HuH-7.5 (cell line): Measurements from ENCODE around the gene MAGOHB.
"Not testable (repeated sequence)": the region's sequence is repeated elsewhere in the genome, so short reads cannot be mapped to it uniquely, and the experiment has no call there.

Source experiments
- DNase-seq: peaks from one replicate; pipeline ENCODE4 v3.0.0; 2011; ENCODE audit warnings: low spot score

MAGOHB gene

DNA sequence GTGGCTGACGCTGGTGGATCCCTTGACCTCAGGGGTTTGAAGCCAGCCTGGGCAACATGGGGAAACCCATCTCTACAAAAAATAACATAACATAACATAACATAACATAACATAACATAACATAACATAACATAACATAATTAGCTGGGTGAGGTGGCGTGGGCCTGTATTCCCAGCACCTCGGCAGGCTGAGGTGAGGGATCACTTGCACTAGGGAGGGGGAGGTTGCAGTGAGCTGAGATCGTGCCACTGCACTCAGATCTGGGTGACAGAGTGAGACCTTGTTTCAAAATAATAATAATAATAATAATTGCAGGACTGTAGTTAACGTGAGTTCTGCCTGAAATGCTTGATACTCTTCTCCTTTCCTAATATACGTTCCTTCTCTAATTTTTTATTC lies 1.3 kb downstream of the MAGOHB start:
- DNase-seq = no peak

DNA sequence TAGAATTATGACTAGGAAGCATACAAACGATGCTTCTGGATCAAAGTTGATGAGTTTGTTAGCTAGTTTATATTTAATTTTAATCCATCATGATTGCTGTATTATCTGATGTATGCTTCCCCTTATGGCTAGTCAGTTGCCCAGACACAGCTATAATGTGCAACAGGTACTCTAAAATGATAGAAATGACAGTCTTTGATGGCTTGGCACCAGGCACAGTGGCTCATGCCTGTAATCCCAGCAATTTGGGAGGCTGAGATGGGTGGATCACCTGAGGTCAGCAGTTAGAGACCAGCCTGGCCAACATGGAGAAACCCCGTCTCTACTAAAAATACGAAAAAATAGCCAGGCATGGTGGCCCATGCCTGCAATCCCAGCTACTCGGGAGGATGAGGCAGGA lies 2.2 kb downstream of the MAGOHB start:
- not testable (repeated sequence) for DNase-seq

DNA sequence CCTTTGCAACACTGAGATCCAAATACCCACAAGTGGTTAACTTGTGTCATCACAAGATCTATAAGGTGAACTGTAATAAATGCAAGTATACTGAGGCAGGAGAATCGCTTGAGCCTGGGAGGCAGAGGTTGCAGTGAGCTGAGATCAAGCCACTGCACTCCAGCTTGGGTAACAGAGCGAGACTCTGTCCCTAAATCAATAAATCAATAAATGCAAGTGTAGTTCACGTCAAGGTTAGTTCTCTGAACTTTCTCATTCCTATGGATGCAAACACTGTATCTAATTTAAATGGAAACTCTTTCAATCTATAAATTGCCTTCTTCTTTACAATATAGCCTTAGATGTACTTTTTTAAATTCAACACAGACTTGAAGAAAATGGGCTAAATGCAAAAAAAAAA lies 3.2 kb downstream of the MAGOHB start:
- DNase-seq = no peak

DNA sequence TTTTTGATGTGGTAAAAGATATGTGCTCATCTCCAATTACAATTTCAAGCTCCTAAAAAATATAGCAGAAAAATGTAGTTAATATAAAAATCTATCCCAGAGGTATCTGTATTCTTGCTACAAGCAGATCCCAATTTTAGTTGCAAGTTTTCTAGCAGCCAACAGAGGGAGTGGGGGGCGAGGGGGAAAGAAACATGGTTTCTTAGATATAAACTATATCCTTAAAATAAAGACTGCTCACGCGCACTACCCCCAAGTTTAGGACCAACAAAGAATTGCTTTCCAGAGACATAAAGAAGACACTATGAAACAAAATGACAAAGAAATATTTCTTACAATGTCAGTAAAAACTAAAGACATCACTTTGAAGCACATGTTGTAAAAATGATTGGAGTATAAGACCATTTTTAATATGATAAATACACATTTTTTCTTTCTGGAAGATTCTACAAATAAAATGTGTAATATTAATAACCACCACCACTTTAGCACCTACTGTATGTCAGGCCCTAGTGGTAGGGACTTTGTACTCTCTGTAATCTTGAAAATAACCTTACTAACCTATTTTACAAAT lies 5.4 kb downstream of the MAGOHB start:
- DNase-seq = no peak

DNA sequence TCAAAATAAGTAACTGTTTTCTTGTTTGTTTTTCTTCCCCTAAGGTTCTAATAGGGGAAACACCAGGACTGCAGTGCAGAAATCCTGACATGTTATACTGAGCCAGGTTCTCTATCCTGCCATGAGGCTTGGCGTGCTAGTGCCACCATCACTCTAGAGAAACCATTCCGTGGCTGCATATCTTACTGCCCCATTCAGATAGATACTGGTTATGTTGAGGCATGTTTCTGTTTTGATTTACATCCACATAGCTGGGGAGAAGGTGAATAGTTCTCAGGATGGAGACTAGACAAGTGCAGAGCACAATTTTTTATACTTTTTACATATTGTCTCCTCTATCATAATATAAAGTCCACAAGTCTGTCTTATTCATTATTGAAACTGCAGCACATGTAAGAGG lies 11.5 kb downstream of the MAGOHB start:
- DNase-seq = no peak

DNA sequence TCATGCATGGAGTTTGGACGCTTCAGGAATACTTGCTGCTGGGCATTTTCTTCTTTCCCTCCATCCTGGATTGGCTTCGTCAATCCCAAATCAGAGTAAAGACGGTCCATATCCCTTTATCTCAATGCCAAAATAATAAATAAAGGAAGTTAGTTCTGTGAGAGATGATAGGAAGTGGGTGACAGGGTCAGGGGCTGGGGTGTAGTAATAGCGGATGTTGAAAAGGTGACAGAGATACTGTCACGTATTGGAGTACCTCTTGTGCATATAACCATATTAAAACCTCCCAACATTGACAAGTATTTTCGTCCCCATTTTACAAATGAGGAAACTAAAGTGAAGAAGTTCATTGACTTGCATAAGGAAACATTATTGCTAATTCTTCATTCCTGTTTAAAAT lies 12.4 kb downstream of the MAGOHB start:
- DNase-seq = no peak

DNA sequence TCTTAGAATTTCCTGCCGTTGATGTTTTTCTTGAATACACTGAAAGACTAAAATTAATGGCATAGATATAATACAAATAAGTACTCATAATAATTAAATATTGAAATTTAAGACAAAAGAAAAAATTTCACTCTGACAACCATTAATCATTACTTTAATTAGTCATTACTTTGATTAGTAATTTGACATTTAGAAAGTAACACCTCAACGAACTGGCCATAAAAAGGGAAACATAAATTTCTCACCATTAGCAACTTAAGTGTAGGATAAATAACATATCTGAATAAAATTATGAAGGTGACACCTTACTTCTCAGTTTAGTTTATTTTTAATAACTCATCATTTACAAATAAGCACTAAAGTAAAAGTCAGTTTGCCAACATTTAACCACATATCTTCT lies 17.5 kb downstream of the MAGOHB start:
- DNase-seq = no peak

DNA sequence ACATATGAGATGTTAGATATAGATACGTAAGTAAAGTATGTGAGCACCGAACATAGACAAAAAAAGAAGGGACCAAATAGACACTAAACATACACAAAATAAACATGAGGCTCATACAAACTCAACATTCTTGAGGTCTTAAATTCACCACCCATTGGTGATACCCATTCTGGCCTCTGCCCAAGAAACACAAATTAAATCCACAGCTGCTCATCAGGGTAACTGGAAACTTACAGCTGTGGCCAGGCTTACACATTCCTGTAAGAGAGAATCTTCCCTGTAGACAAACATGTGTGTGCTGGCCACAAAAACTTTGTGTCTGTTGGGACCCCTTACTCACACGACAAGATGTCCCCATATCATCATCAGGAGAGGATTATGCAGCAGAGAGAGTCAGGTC lies 22.4 kb downstream of the MAGOHB start:
- no peak for DNase-seq

DNA sequence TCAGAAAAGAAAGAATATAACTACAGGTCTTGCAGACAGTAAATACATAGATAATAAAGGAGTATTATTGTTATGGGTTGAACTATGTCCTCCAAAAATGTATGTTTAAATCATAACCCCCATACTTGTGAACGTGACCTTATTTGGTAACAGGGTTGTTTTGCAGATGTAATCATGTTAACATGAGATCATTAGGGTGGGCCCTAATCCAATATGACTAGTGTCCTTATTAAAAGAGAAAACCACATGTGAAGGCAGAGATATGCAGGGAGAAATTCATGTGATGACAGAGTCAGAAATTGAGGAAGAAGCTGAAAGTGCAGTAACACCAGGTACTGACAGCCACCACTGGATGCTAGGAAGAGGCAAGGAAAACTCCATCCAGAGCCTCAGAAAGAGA lies 29.0 kb downstream of the MAGOHB start:
- no peak for DNase-seq

DNA sequence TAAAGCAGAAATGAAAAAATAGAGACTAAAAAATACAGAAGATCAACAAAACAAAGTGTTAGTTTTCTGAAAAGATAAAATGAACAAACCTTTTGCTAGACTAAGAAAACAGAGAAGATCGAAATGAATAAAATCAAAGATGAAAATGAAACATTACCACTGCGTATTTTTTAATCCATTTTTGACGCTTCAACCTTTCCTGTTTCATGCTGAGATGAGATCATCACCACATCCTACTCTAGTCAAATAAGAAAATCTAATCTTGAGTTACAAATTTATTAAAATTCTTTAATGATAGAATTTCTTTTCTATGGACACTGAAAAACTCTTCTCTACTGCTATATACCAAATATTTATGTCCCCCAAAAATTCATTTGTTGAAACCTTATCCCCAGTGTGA lies 30.7 kb downstream of the MAGOHB start:
- no peak for DNase-seq

DNA sequence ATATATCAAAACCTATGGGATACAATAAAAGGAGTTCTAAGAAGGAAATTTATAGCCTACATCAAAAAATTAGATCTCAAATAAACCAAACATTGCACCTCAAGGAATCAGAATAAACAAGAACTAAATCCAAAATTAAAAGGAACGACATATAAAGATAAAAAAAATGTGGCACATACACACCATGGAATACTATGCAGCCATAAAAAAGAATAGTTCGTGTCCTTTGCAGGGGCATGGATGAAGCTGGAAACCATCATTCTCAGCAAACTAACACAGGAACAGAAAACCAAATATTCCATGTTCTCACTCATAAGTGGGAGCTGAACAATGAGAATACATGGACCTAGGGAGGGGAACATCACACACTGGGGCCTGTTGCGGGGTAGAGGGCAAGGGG lies 31.3 kb downstream of the MAGOHB start:
- DNase-seq = not testable (repeated sequence)

DNA sequence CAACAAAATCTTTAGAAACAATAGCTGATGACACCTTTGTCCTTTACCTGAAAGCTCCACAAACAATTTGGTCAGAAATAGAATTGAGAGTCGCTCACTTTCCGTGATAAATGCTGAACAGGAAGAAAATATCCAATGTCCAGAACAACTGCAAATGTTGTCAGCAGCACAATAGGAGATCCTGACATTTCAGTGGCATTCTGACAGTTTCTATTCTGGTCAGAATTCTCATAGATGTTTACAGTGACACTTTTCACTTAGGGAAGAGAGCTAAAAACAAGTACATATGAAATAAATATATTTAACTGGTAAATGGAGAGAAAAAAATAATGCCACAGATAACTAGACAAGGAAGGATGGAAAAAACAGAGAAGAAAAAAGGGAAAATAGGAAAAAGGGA lies 39.1 kb downstream of the MAGOHB start:
- no peak for DNase-seq

DNA sequence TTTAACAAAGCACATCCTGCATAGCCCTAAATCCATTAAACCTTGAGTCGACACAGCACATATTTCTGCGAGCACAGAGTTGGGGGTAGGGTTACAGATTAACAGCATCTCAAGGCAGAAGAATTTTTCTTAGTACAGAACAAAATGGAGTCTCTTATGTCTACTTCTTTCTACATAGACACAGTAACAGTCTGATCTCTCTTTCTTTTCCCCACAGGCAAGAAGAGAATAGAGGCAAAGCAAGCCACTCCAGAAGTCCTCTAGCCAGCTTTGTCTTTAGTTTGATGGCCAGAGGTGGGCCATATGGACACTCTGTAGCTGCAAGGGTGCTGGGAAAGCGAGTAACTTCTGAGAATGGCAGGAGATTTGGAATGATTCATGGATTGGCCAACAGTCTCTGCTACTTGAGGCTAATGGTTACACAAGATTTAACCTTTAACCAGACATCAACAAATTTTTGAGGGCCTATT lies 41.4 kb downstream of the MAGOHB start:
- DNase-seq = not testable (repeated sequence)

DNA sequence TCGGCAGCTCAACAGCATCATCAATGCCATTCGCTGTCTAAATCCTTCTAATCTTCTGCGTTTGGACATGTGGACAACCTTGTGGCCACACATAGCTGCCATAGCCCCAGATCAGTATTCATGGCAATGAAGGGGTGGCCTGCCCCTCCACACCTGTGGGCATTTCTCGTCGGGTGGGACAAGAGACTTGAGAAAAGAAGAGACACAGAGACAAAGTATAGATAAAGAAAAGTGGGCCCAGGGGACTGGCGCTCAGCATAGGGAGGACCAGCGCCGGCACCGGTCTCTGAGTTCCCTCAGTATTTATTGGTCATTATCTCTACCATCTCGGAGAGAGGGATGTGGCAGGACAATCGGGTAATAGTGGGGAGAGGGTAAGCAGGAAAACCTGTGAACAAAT lies 42.3 kb downstream of the MAGOHB start:
- DNase-seq = no peak

DNA sequence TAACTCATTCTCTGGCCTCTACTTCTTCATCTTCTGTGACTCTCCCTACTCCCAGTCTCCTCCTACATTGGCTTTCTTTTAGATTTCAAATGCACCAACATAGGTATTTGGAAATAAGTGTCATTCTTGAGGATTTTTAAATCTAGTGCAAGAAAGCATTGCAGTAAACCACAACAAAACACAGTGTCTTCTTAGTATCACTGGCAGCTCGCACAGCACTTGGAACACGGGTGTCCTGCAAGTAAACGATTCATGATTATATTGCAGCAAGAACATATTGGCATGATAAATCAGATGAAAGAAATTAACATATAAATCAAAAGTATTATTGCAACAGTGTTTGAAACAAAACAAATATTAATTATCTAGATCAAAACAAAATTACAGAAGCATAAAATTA lies 45.6 kb downstream of the MAGOHB start:
- DNase-seq = no peak

DNA sequence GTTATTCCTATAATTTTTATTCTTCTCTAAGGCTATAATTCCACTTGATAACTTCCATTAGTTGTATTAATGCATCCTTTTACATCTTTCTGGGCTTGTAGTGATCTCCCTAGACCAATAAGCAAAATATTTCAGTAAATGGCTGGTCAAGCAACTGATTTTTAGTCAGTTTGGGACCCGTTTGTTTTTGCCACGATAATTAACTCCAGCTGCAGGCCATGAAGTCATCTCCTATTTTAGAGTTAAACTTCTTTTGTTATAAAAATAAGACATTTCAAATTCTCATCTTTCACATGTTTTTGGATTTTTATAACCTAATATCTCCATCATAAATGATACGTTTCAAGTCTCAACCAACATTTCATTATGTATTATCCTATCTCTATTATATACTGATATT lies 49.4 kb downstream of the MAGOHB start:
- DNase-seq = no peak

DNA sequence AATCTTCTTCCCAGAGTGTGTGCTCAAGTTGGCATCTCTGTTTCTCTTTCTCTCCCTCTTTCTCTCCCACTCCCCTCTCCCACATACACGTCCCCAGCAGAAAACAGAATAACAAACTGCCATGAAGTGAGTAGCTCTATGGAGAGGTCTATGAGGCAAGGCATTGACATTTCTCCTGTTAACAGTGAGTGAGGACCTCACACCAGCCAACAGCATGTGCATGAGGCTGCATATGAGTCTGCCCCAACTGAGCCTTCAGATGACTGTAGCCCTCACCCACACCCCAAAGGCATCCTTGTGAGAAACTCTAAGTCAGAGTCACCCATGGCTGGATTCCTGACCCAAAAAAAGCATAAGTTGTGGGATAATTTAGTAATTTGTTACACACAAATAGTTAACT lies 50.4 kb downstream of the MAGOHB start:
- no peak for DNase-seq

DNA sequence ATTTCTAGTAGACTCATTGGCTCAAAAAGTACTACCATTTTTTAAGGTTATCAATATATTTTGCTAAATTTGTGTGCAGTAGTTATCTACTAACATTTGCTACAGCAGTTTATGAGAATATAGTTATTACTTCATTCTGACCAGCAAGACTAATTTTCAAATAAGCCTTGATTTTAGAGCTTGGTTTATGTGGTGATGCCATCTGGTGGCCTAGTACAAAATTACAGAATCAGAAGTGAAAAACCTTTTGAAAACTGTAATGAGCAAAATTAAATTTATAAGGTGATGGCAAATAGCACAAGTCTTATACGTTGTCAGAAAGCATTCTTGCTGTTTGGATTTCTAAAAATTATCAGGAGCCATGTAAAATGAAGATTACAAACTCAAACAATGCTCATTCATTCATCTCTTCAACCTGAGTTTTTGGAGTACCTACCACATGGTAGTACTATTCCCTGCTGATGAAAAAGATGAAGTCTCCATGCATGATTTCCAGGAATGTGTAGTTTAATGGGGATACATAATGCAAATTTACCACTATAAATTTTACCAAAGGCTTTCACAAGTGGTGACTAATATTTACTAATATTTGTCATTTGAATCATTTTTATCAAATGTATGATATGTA lies 51.0 kb downstream of the MAGOHB start:
- DNase-seq = peak; percentile 22

DNA sequence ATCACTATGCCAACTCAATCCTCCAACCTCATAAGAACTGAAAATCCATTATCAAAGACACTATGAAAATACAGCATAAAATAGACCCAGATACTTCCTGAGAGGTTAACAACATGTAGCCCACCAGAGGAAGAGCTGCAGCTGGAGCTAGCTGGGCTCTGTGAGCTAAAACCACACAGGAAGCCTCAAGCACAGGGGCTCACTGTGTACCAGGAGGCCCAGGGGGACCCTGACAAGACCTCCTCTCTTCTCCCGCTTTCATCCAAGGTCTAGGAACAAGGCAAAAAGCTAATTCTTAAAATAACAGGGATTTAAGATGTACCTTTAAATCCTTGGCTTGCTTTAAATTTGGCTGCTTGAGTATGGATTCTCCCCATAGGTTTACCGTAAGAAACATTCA lies 54.2 kb downstream of the MAGOHB start:
- DNase-seq = no peak

DNA sequence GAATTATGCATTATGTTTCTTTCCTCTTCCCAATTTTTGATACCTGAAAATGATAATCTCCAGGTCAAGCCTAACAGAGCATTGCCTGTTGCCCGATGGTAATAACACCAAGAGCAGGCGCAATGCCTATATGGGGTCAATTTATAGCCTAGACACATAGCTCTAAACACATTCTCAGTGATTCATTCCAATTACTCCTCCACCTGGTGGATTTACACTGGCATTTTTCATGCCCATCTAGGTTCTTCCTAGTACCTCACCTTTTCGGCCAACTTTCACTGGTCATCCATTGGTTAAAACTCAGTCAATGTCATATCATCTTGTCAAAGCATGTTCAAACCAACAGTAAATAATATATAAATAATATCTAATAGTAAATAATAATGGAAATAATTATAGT lies 54.6 kb downstream of the MAGOHB start:
- no peak for DNase-seq

DNA sequence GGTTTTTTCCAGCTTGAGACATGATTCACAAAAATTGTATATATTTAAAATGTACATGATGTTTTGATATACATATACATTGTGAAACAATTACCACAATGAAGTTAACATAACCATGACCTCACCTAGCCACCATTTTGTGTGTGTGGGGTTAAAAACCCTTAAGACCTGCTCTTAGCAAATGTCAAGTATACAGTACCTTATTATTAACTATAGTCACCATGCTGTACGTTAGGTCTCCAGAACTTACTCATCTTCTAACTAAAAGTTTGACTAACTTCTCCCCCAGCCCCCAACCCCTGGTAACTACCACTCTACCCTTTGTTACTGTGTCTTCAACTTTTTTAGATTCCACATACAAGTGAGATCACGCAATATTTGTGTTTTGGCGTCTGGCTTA lies 55.1 kb downstream of the MAGOHB start:
- no peak for DNase-seq

DNA sequence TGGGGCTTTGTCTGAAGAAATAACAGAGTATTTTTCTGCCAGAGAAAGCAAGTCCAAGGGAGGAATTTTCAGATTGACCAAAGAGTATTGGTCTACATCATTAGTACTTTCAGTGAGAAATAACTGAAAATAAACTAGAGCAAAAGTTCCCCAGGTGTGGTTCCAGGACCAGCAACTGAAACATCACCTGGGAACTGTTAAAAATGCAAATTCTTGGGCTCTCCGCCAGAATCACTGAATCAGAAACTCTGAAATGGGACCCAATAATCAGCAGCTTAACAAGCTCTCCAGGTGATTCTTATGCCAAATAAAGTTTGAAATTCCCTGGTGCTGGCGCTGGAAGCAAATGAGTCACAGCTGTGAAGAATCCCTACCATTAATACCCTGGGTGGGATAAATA lies 55.6 kb downstream of the MAGOHB start:
- no peak for DNase-seq

DNA sequence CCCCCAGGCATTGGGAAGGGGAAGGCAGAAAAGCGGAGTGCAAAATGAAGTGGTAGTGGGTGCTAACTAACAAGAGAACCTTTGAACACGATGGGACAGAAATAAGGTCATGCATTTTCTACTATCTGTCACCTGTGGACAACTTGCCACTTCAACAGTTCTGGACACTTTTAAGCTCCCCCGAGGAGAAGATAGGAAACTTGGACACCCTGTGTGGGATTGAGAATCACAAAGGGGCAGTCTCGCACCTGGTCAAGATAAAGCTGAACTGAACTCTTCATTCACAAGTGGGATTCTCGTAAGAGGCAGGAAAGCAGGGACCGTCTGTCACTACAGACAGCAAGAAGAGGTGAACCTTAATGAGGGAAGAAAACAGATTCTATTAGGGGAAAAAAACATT lies 56.1 kb downstream of the MAGOHB start:
- DNase-seq = no peak

DNA sequence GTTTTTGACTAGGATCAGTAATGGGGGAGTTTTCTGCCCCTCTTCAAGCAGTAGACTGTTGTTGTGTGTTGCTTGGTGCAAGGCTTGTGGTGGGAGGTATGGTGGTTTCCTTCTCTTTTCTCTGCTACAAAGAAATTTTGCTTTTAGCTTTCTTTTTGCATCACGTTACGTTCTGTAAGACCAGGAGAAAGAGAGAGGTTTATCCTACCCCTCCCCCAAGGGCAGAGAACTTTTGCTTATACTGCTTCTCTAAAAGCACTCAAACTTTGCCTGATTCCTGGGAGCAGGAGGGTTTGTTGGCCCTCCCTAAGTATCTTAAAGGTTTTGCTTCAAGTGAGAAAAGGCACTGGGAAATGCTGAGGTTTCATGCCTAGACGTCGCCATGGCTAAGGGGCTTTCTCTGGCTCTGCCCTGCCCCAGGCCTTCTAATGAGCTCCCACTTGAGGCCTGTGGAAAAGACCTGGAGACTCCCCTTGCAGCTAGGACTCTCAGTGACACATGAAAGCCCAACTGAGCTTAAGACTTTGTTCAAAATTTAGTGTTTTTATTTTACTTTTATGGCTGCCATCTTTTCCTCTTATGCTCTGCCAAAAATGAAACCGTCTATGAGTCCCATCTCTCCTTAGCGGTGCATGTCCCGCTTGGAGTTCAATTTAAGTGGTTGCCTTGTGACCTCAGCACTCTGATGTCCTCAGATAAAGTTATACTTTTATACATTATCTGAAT lies 58.5 kb downstream of the MAGOHB start:
- DNase-seq = no peak
